HG02973 (cell line): ENCODE data around the gene UNC45A.

Experiments
- ATAC-seq: cut with Tn5 transposase; IDR thresholded peaks from one replicate; pipeline ENCODE4 v1.9.1; 2021; ENCODE audit warnings: moderate library complexity; ENCODE audit not compliant: unreplicated experiment

Gene UNC45A

GRCh38 chr15:90942354-90943120 lies 7.5 kb downstream of the UNC45A start:
- ATAC-seq = no peak

- no peak for ATAC-seq
Observed at GRCh38 chr15:90945091-90945490, 10.0 kb downstream of the UNC45A start.

- no peak for ATAC-seq
Observed at GRCh38 chr15:90946538-90946937, 11.5 kb downstream of the UNC45A start.

GRCh38 chr15:90946941-90947576 lies 12.0 kb downstream of the UNC45A start:
- ATAC-seq = no peak

- ATAC-seq = no peak
Observed at GRCh38 chr15:90947577-90948357, 12.7 kb downstream of the UNC45A start.

- ATAC-seq = no peak
Observed at GRCh38 chr15:90948506-90948905, 13.4 kb downstream of the UNC45A start.

GRCh38 chr15:90949979-90950675 lies 15.0 kb downstream of the UNC45A start:
- ATAC-seq = no peak

- ATAC-seq = no peak
Observed at GRCh38 chr15:90950676-90951075, 15.6 kb downstream of the UNC45A start.

GRCh38 chr15:90952901-90953677 lies 18.0 kb downstream of the UNC45A start:
- no peak for ATAC-seq

GRCh38 chr15:90953947-90954711 lies 19.0 kb downstream of the UNC45A start:
- ATAC-seq = no peak

- peak; percentile 86 for ATAC-seq
Observed at GRCh38 chr15:90954712-90955623, 19.9 kb downstream of the UNC45A start, which contains the start of gene RCCD1. Gene RCCD1 (plus strand): TSS chr15:90954884. CDS start chr15:90956735, 1,851 bp downstream.

GRCh38 chr15:90955624-90956273 lies 20.7 kb downstream of the UNC45A start:
- no peak for ATAC-seq

- ATAC-seq = no peak
Observed at GRCh38 chr15:90956274-90957030, 21.4 kb downstream of the UNC45A start.

- no peak for ATAC-seq
Observed at GRCh38 chr15:90957031-90957790, 22.1 kb downstream of the UNC45A start.

- no peak for ATAC-seq
Observed at GRCh38 chr15:90957791-90958190, 22.7 kb downstream of the UNC45A start.

GRCh38 chr15:90959028-90959595 lies 24.0 kb downstream of the UNC45A start:
- ATAC-seq = no peak
